Measurements from ENCODE around the gene CFAP53.

DNA sequence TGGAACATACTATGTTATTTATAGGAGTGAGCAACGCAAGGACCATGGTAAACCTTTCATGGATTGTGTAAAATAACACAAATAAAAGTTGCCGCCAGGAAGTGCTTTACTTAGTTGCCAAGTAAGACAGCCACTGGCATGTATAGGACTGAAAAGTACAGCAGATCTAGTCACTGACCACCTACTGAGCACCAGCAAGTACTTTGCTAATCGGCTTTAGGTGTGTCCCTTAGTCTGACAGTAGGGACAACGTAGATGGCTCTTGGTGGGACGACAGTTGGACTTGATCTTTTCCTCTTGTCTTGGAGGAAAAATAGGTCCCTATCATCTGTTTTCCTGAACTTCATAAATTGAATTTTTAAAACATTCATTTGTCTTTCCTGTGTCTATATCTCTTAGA, 34.8 kb upstream of the CFAP53 start:
- TF ChIP-seq MAFK (IDR thresholded peaks at IDR 0.05; ENCODE audit: low read depth, low read length), result no peak
- TF ChIP-seq, protein P1, sequence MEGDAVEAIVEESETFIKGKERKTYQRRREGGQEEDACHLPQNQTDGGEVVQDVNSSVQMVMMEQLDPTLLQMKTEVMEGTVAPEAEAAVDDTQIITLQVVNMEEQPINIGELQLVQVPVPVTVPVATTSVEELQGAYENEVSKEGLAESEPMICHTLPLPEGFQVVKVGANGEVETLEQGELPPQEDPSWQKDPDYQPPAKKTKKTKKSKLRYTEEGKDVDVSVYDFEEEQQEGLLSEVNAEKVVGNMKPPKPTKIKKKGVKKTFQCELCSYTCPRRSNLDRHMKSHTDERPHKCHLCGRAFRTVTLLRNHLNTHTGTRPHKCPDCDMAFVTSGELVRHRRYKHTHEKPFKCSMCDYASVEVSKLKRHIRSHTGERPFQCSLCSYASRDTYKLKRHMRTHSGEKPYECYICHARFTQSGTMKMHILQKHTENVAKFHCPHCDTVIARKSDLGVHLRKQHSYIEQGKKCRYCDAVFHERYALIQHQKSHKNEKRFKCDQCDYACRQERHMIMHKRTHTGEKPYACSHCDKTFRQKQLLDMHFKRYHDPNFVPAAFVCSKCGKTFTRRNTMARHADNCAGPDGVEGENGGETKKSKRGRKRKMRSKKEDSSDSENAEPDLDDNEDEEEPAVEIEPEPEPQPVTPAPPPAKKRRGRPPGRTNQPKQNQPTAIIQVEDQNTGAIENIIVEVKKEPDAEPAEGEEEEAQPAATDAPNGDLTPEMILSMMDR (conservative IDR thresholded peaks at IDR 0.05; ENCODE audit: low read depth, low read length), result no peak
- no peak for TF ChIP-seq MXI1 (IDR thresholded peaks at IDR 0.05; ENCODE audit: borderline replicate concordance, low read depth, low read length)
- TF ChIP-seq CEBPB (IDR thresholded peaks at IDR 0.05; ENCODE audit: low read depth, low read length), result no peak
